Stimulated activated CD8-positive, alpha-beta memory T cell treated with anti-CD3 and anti-CD28 coated beads, Interleukin-7, amount 100 ng/mL, for 24 hours (primary cell): Measurements from ENCODE around the gene MAMDC4.
"Not testable (repeated sequence)": the region's sequence is repeated elsewhere in the genome, so short reads cannot be mapped to it uniquely, and the experiment has no call there.

ENCODE experiments used
- DNase-seq: peaks from one replicate; pipeline ENCODE4 v3.0.0-alpha.2; 2020; ENCODE audit warnings: low read depth

The MAMDC4 gene

DNA sequence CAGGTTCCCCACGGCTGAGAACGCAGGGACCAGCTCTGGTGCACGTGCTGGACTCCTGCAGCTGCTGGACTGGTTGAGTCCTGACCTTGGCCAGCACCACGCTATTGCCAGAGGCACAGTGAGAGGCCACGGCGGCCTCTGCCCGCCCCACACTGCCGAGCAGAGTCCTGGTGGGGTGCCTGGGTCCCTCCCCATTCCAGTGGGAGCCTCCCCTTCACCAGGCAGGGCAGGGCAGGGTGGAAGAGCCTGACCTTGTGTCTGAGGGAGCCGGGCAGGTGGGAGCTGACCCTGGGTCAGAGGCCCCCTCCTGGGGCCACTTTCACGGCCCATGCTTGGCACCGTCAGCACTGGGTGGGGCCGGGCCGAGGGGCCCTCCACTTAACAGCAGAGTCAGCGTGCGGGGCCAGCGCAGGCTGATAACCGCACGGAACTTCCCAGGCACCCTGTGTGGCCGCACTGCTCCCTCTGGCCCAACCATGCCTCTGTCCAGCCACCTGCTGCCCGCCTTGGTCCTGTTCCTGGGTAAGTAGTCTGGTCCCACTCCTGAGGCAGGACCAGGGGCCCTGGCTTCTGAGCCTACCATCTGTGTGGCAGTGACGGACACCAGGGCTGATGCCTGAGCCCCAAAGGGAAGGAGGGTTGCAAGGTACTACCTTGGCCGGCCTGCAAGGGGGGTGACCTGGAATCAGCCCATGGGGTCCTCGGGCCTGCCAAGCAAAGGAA, at the start of gene MAMDC4:
Gene MAMDC4, plus strand, starts transcription at position 406 of the 723 bp plus-strand sequence. Its CDS starts 71 bp downstream, at position 477.
- no peak for DNase-seq

DNA sequence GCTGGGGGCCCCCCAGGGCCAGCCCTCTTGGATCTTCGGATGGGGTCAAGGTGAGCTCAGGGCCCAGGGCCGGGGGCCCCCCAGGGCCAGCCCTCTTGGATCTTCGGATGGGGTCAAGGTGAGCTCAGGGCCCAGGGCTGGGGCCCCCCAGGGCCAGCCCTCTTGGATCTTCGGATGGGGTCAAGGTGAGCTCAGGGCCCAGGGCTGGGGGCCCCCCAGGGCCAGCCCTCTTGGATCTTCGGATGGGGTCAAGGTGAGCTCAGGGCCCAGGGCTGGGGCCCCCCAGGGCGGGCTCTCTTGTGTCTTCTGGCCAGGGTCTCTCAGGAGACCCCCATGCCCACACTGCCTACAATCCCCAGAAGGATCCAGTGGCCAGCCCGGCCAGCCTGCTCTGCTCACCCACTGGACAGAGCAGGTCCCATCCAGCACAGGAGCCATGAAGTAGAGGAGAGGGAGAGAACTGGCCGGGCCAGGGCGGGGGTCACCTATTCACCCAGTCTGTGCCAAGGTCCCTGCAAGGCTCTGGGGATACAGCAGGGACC, 49.1 kb upstream of the MAMDC4 start:
- DNase-seq = not testable (repeated sequence)

DNA sequence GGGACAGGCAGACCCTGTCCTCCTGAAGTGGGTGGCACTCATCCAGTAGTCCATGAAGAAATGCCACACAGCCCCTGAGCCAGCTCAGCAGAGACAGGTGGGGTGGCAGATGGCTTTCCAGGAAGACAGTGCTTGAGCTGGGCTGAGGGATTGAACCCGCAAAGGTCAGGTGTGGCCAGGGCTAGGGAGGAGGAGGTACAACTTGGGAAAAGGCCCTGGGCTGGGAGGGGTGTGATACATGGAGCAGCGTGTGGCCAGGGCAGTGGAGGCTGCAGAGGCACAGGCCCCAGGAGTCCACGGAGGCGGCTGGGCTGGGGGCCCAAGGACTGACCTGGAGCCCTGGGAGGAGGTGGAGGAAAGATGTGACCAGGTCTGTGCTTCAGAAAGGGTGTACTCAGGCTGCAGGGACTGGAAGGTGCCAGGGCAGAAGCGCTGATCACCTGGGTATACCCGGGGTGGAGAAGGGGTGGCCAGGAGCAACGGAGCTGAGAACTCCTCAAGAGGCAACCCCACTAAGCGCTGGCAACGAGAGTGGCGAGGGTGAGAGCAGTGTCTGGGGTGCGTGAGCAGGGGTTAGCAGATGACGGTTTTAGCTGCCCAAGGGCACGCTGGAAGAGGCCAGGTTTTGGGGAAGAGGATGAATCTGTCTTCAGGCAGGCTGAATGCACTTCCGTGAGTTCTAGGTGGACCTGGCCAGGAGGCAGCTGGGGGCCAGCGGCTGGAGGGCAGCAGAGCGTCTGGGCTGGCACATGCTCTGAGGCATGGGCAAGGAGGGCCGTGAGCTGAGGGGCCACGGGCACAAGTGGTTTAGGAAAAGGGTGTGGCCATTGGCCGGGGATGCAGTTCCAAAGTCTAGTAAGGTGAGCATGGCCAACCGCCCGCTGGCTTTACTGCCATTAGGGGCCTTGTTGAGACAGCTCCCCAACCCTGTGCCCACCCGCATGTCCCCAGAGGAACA, 48.3 kb upstream of the MAMDC4 start:
- no peak for DNase-seq

DNA sequence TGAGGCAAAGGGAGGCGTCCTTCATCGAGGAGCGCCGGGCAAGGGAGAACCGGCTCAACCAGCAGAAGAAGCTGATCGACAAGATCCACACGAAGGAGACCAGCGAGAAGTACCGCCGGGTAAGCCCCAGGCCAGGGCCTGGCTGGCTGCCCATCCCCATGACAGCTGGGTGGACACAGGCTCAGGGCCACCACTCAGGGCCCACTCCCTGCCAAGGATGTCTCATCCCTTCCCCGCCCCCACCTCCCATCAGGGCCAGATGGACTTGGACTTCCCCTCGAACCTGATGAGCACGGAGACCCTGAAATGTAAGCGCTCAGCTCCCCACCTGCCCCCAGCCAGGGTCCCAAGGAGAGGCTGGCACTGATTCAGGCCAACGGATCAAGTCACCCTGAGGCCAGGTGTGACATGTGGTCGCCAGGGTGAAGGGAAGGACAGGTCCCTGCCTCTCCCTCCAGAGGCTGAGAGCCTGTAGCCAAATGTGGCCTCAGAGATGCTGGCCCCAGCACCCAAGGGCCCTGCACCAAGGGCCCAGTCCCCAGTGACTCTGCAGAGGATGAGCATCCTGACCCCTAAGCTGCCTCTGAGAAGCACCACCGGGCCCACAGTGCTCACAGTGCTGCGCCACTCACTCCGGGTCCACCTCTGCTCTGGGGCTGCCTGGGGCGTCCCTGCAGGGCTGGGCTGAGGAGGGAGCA, 47.5 kb upstream of the MAMDC4 start:
- DNase-seq = no peak

DNA sequence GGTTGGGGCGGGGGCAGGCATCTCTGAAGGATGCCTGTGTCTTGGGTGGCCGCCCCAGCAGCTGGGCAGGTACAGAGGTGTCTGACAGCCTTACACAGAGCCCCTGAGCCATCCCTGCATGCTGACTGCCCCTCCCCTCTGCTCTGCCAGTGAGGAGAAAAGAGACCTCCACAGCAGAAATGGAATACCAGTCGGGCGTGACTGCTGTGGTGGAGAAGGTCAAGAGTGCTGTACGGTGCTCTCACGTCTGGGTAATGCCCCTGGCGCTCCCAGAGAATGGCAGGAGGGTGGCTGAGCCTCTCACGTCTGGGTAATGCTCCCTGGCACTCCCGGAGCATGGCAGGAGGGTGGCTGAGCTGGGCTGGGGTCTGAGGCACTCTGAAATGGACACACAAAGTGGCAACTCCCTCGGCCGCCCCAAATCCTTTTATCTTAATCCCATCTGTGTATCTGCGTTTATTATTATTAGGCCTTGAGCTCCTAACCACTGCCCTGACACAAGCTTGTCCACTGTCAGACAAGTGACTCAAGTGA, 46.9 kb upstream of the MAMDC4 start:
- no peak for DNase-seq

- DNase-seq = no peak
Observed at GRCh38 chr9:136806067-136806466, 46.1 kb upstream of the MAMDC4 start.

DNA sequence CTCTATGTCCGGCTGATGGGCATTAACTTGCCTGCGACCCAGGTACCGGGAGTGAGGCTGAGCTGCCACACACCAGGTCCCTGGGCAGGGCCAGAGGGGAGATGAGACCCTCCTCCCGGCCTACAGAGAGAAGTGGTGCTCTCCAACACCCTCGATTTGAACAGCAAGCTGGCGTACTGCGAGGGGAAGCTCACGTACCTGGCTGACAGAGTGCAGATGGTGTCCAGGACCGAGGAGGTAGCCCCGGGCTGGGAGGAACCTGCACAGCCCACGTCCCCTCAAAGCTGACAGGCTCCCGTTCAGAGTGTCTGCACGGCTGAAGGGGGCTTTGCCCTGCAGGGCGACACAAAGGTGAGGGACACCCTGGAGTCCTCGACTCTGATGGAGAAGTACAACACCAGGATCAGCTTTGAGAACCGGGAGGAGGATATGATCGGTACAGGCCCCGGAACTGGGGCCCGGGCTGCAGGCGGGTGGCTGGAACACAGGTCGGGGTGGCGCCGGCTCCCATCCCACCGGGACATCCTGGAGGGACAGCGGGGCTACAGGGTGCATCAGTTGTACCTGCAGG, 45.4 kb upstream of the MAMDC4 start:
- DNase-seq = no peak

DNA sequence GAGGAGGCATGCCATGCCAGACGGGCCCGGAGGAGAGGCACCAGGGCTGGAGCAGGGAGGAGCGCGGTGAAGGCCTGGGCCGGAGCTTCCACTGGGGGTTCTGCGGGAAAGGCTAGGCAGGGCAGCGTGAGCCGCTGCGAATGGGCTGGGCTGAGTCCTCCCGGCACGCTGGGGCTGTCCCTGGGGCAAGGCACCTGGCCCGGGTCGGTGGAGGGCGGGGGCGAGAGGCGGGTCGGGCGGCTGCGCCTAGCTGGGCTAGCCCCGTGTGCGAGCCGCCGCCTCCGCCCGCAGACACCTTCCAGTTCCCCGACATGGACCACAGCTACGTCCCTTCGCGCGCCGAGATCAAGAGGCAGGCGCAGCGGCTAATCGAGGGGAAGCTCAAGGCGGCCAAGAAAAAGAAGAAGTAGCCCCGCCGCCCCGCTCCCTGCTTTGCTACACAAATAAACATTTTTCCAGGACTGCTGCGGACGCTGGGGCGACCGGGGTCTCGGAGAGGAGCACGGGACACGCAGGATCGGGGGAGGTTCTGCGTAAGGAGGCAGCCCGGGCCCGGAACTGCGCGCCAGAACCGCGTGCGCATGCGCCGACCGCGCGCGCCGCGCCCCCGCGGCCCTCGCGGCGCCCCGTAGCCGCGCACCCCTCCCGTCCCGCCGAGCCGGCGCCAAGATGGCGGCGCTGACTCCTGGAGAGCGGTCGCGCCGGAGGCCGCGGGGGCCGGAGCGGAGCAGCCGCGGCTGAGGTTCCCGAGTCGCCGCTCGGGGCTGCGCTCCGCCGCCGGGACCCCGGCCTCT, 44.7 kb upstream of the MAMDC4 start, which contains the start of gene RABL6:
Gene RABL6, plus strand, starts transcription at position 668 of the 794 bp plus-strand sequence. CDS start 249 bp downstream, outside the sequence.
- no peak for DNase-seq

DNA sequence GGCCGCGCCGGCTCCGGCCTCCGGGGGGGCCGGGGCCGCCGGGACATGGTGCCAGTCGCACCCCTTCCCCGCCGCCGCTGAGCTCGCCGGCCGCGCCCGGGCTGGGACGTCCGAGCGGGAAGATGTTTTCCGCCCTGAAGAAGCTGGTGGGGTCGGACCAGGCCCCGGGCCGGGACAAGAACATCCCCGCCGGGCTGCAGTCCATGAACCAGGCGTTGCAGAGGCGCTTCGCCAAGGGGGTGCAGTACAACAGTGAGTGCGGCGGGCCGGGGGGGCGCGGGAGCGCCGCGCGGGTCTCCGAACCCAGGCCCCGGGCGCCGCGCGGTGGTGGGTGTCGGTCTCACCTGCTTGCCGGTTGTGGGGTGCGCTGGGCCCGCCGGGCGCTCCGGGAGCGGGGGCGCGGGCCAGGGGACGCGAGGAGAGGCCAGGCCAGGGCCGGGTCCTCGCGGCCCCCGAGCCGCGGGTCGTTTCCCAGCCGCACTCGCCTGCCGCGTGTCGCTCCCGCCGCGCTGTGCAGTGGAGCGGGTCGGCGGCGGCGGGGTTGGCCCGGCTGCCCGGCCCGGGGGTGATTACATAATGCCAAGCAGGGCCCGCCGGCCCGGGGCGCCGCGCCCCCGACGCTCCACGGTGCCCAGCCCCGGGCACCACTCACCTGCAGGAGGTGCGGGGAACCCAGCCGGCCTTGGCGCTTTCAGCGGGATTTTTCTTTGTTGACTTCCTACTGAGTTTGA, 43.9 kb upstream of the MAMDC4 start:
- no peak for DNase-seq

DNA sequence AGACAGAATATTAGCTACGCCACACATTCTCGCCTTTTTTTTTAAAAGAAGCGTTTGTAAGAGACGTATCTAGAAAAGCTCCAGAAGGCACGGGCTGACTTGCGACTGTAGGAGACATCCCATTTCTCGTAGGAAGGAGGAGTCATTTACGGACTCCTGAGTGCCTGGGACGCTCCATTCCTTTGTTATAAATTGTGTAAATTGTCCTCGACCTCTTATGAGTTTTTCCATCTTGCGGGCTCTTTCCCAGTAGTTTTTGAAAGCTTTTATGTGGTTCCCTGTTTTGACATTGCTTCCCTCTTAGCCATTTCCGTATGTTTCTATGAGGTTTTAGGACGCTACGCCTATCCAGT, 43.4 kb upstream of the MAMDC4 start:
- DNase-seq = no peak

DNA sequence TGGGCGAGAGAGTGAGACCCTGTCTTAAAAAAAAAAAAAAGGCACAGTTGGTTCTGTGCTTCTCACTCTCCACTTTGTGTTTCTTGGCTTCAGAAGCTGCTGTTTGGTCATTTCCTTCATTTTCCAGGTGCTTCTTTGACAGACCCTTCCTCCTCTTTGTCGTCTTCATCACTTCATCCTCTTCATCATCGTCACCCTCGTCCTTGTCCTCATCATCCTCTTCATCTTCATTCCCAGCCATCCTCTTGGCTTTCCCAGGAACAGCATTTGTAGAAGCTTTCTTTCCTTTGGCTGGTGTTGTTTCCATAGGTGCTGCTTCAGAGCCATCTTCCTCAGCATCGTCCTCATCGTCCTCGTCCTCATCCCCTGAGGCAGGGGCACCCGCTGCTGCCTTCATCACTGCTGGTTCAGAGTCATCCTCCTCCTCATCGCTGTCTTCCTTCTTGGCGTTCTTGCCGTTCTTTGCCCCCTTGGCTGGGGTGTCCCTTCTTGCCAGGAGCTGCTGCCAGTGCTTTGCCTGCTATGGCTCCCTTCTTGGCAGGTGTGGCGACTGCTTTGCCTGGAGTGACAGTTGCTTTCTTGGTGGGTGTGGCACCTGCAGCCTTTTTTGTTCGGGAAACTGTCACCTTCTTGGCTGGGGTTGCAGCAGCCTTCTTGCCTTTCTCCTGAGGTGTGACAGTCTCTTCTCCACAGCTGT, 37.3 kb upstream of the MAMDC4 start:
- DNase-seq = no peak

GRCh38 chr9:136815422-136815782, 36.7 kb upstream of the MAMDC4 start:
- DNase-seq = no peak

DNA sequence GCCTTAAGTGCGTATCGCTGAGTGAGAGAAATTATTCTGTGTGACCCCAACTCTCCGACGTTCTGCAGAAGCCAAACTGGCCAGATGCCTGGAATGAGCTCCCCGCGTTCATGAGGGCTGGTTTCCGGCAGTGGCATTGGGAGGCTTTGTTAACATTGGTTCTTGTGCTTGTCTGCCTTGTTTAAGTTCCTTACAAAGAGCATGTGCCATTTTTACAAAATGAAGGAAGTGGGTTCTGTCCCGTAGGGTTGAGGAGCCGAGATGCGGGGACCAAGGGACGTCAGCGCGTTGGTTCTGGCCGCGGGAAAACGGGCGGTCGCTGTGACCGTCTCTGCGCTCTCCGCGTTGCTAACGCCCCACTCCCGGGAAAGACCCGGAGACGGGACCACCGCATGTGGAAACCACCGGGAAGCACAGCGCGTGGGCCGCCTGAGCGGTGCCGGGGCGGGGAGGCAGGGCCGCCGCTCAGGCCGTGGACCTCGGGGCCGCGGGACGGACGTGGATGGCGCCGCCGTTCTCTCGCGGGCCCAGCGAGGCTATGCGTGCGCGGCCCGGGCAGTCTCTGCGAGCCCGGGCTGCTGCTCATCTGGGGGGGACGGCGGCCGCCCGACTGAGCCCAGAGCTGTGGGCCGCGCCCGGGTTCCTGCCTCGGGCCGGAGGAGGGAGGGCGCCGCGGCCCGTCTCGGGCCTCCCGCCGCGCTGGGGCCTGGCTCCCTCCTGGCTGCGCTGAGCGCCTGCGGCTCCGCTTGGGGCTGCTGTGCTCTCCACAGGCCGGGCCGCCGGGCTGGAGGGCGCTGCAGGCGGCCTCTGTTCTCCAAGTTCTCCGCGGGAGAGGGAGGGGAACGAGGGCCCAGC, 30.9 kb upstream of the MAMDC4 start:
- DNase-seq = no peak

GRCh38 chr9:136821826-136822544, 30.2 kb upstream of the MAMDC4 start:
- no peak for DNase-seq

- no peak for DNase-seq
Observed at GRCh38 chr9:136823136-136824046, 28.8 kb upstream of the MAMDC4 start.

DNA sequence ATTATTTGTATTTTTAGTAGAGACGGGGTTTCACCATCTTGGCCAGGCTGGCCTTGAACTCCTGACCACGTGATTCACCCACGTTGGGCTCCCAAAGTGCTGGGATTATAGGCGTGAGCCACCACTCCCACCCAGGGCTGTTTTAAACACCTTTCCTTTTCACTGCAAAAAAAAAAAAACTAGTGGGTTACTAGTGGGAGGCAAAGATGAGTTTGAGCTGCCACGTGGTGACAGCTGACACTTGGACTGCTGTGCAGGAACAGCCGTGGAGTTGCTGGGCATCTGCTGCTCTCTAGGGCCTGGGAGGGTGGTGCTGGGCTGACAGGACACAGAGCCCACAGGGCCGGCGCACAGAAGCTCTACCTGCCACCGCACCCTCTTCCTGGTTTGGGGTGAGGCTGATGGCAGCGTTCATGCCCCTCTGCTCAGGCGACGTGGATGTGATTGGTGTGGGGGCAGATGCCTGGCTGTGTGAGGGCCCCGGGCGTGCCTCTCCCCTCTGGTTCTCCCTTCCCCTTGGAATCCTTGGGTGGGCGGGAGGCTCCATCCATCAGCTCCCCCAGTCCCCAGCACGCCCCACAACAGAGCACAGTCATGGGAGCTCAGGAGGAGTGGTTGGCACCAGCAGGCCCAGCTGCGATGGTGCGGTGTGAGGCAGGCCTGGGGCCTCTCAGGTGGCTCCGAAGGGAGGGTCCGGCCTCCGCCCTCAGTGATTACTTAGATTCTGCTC, 27.5 kb upstream of the MAMDC4 start:
- no peak for DNase-seq
